COLO829 (cell line): ENCODE results near the gene ZBTB7C.

Source experiments
- DNase-seq: peaks from one replicate; pipeline ENCODE4 v3.0.0; 2012; ENCODE audit warnings: low spot score

The ZBTB7C gene

DNA sequence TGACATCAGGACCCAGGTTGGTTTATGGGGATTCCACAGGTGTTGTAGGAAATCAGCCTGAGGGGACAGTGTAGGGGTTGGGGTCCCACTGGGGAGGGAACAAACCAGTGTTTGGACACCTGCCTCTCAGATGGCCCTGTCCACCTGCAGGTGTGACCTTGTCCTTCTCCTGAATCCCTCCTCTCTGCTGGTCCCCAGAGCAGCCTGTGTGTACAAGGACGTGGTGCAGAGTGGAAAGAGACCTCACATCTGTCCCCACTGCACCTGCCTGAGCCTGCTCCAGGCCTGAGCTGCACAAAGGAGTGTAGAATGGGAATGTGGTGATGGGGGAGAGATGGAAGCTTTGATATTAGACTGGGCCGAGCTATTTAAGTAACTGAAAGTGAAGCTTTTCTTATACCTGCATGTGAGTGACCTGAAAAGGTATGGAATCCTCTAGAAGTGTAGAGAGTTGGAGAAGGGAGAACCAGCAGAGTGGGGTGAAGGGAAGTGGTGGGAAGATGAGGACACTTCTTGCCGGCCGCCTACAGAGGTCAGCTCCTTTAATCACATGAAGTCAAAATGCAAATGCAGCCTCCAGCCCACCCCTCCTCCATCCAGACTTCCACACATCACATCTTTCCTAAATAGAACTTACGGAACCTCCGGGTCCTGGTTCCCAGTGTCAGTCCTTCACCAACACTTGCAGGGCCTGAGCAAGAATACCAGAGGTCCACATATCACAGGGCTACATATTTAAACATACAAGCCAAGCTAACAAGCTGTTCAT, 389.4 kb downstream of the ZBTB7C start:
- no peak for DNase-seq

- DNase-seq, result no peak
These were observed 390.3 kb downstream of the ZBTB7C start for GRCh38 chr18:48018851-48019250.

GRCh38 chr18:48017635-48018034, 391.5 kb downstream of the ZBTB7C start:
- no peak for DNase-seq

DNA sequence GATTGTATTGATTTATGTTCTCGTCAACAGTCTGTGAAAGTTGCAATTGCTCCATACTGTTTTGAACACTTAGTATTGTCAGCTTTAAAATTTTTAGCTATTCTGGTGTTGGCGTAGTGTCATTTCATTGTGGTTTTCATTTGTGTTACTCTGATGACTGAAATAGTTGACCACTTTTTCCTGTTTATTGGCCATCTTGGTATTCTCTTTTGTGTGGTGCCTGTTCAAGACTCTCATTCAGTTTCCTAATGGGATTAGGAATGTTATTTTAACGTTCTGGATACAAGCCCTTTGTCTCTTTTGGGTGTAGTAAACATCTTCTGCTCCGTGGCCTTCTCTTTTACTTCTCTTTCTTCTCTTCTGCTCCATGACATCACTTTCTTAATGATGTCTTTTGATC, 396.0 kb downstream of the ZBTB7C start:
- no peak for DNase-seq

DNA sequence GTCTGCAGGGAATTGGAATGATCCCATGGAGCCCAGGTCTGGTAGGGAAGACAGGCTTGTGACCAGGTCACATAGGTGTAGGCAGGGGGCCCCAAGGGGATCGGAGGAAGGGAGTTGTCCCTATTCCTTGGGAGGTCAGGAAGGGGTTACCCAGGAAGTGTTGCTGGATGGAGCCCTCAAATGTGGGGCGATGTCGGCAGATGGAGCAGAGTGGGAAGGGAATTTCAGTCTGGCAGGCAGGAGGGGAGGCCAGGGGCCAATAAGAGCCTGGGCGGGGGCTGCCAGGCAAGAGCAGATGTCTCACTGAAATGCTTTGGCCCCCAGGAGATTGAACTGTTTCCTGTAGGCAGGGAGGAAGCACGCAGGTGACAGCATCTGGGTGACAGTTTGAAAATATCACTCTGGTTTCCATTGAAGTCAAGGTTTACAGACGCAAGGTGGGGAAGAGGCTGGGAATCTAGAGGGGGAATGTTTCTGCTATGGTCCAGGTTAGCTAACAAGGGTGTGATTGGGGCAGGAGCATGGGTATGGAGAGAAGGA, 397.2 kb downstream of the ZBTB7C start:
- DNase-seq, result no peak

GRCh38 chr18:48010264-48010663, 398.9 kb downstream of the ZBTB7C start:
- no peak for DNase-seq

- DNase-seq, result no peak
These were observed 400.0 kb downstream of the ZBTB7C start for GRCh38 chr18:48009116-48009745.

GRCh38 chr18:48007955-48008701, 401.1 kb downstream of the ZBTB7C start:
- peak; percentile 20 for DNase-seq

DNA sequence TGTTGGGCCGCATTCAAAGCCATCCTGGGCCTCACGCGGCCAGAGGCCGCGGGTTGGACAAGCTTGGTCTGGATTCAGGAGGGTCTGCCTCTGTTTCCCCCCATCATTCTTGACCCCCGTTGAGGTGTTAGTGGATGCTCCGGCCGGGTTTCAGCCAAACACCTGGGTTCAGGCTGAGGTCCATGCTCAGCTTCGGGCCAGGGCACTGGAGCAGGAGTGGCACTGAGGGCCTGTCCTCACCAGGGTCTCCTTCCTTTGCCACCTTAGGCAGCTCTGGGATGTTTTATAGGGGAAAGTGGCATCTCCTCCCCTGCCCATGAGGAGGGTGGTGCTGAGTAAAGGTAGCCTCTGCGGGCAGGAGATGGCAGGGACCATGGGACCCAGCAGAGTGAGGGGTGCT, 401.8 kb downstream of the ZBTB7C start:
- DNase-seq, result no peak

- no peak for DNase-seq
These were observed 402.6 kb downstream of the ZBTB7C start for GRCh38 chr18:48006415-48007175.

DNA sequence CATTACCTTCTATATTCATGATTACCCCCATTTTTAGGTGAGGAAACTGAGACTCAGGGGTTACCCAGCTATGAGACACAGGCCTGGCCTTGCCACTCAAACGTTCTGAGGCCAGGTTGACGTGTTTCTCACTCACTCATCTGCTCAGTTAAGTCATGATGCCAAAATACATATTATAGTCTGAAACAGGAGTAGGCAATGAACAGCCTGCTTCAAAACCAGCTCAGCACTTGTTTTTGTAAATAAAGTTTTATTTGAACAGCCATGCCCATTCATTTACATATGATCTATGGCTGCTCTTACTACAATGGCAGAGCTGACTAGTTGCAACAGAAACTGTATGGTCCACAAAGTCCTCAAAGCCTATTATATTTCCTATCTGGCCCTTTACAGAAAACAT, 404.6 kb downstream of the ZBTB7C start:
- DNase-seq, result no peak

- no peak for DNase-seq
These were observed 405.5 kb downstream of the ZBTB7C start for GRCh38 chr18:48003426-48004349.

DNA sequence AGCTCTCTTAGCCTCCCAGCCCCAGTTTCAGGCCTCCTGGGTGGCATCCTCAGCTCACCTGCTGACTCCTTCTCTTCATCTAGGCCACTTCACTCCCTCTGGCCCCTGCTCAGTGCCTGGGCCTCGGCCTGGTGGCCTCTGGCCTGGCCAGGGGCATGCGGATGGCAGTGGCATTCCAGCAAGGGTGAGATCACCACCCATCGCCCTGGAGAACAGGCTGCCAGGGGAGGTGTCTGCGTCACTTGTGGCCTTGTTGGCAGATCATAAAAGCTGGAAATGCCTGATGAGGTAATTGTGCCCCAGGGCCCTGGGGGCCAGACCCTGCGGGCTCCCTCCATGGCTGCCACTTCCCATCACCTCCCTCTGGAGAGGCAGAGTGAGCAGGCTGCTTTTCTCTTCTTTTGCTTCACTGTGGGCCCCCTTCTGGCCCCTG, 406.2 kb downstream of the ZBTB7C start:
- DNase-seq, result no peak

- no peak for DNase-seq
These were observed 408.5 kb downstream of the ZBTB7C start for GRCh38 chr18:48000701-48001100.

- no peak for DNase-seq
These were observed 409.4 kb downstream of the ZBTB7C start for GRCh38 chr18:47999801-48000248.

DNA sequence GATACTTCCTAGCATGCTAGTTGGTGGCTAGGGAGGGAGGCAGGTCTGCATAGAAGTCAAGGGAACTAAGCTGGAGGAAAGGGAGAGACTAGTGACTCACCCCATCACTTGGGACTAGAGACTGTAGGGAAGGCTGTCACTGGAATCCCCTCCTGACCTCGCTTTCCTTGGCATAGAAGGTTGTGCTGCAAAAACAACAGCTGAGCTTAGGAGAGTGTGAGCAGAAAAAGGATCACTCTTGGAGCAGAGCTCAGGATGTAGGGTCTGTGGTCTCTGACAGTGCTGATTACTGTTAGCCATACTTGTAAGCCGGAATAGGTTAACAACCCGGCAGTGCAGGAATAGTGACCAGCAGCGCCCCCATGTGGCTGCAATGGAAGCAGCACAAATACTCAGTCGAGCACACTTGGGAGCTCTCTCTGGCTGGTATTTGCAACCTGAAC, 411.8 kb downstream of the ZBTB7C start:
- DNase-seq, result no peak

- no peak for DNase-seq
These were observed 413.1 kb downstream of the ZBTB7C start for GRCh38 chr18:47996091-47996541.

- DNase-seq, result no peak
These were observed 413.5 kb downstream of the ZBTB7C start for GRCh38 chr18:47995654-47996053.

- DNase-seq, result no peak
These were observed 415.8 kb downstream of the ZBTB7C start for GRCh38 chr18:47993409-47993808.

GRCh38 chr18:47992976-47993375, 416.2 kb downstream of the ZBTB7C start:
- DNase-seq, result no peak

GRCh38 chr18:47992266-47992665, 416.9 kb downstream of the ZBTB7C start:
- DNase-seq, result no peak
